HG03565 (cell line): ENCODE data around the gene DGCR2.

Source experiments
- ATAC-seq: cut with Tn5 transposase; IDR thresholded peaks from one replicate; pipeline ENCODE4 v1.9.1; 2021; ENCODE audit warnings: mild to moderate bottlenecking, moderate library complexity; ENCODE audit not compliant: unreplicated experiment

Gene DGCR2

GRCh38 chr22:19109198-19110063, 12.8 kb downstream of the DGCR2 start:
- ATAC-seq = peak; percentile 72

GRCh38 chr22:19108807-19109197, 13.4 kb downstream of the DGCR2 start:
- no peak for ATAC-seq

- ATAC-seq = no peak
Measured at GRCh38 chr22:19107730-19108074, 14.5 kb downstream of the DGCR2 start.

GRCh38 chr22:19106886-19107729, 15.1 kb downstream of the DGCR2 start:
- no peak for ATAC-seq

GRCh38 chr22:19105867-19106802, 16.1 kb downstream of the DGCR2 start:
- ATAC-seq = no peak

GRCh38 chr22:19105456-19105855, 16.8 kb downstream of the DGCR2 start:
- no peak for ATAC-seq

- ATAC-seq = no peak
Measured at GRCh38 chr22:19103880-19104821, 18.1 kb downstream of the DGCR2 start.

GRCh38 chr22:19098157-19098556, 24.1 kb downstream of the DGCR2 start:
- ATAC-seq = no peak

GRCh38 chr22:19097518-19097917, 24.7 kb downstream of the DGCR2 start:
- ATAC-seq = no peak

GRCh38 chr22:19096555-19096954, 25.7 kb downstream of the DGCR2 start:
- no peak for ATAC-seq

- no peak for ATAC-seq
Measured at GRCh38 chr22:19094393-19094997, 27.7 kb downstream of the DGCR2 start.

- no peak for ATAC-seq
Measured at GRCh38 chr22:19092725-19093124, 29.5 kb downstream of the DGCR2 start.

- no peak for ATAC-seq
Measured at GRCh38 chr22:19090586-19091127, 31.6 kb downstream of the DGCR2 start.

GRCh38 chr22:19090183-19090582, 32.0 kb downstream of the DGCR2 start:
- no peak for ATAC-seq

GRCh38 chr22:19088866-19089595, 33.2 kb downstream of the DGCR2 start:
- no peak for ATAC-seq

- no peak for ATAC-seq
Measured at GRCh38 chr22:19086896-19087295, 35.3 kb downstream of the DGCR2 start.

GRCh38 chr22:19086417-19086816, 35.8 kb downstream of the DGCR2 start:
- no peak for ATAC-seq

GRCh38 chr22:19085233-19085718, 36.9 kb downstream of the DGCR2 start:
- no peak for ATAC-seq
